DOHH2 (cell line): ENCODE results near the gene PTPRN2.

Source experiments
- EZH2phosphoT487 ChIP-seq: fragments of 200-600 bp; sonication (generic); IDR thresholded peaks from 2 replicates; pipeline ENCODE4 v1.6.1; 2017; ENCODE audit warnings: borderline replicate concordance, mild to moderate bottlenecking, antibody characterized with exemption, low read length, moderate library complexity, mixed read lengths
- TF ChIP-seq, protein P1 (sequence below): fragments of 200-600 bp; sonication (generic); IDR thresholded peaks from one replicate; pipeline ENCODE4 v1.5.1; 2014; ENCODE audit warnings: antibody characterized with exemption, mild to moderate bottlenecking, low read depth, low read length; ENCODE audit not compliant: poor library complexity, severe bottlenecking

DNA sequence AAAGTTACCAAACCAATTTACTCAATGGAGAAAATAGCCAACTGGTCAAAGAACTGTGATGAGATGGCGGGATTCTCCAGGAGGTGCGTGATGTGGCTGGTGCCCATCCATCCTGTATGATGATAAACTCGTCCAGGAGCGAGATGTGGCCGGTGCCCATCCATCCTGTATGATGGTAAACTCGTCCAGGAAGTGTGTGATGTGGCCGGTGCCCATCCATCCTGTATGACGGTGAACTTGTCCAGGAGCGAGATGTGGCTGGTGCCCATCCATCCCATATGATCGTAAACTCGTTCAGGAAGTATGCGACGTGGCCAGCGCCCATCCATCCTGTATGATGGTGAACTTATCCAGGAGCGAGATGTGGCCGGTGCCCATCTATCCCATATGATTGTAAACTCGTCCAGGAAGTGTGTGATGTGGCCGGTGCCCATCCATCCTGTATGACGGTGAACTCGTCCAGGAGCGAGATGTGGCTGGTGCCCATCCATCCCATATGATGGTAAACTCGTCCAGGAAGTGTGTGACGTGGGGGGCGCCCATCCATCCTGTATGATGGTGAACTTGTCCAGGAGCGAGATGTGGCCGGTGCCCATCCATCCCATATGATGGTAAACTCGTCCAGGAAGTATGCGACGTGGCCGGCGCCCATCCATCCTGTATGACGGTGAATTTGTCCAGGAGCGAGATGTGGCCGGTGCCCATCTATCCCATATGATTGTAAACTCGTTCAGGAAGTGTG lies 754.6 kb downstream of the PTPRN2 start:
- TF ChIP-seq EZH2phosphoT487: no peak
- TF ChIP-seq, protein P1, sequence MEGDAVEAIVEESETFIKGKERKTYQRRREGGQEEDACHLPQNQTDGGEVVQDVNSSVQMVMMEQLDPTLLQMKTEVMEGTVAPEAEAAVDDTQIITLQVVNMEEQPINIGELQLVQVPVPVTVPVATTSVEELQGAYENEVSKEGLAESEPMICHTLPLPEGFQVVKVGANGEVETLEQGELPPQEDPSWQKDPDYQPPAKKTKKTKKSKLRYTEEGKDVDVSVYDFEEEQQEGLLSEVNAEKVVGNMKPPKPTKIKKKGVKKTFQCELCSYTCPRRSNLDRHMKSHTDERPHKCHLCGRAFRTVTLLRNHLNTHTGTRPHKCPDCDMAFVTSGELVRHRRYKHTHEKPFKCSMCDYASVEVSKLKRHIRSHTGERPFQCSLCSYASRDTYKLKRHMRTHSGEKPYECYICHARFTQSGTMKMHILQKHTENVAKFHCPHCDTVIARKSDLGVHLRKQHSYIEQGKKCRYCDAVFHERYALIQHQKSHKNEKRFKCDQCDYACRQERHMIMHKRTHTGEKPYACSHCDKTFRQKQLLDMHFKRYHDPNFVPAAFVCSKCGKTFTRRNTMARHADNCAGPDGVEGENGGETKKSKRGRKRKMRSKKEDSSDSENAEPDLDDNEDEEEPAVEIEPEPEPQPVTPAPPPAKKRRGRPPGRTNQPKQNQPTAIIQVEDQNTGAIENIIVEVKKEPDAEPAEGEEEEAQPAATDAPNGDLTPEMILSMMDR: no peak
